Natural killer cell (primary cell): ENCODE measurements around the gene GPR35. TPM values are rescaled to one million over a fixed set of nuclear protein-coding genes. Genes with fewer than 3 reads are reported as not detected.

Experiments used
- ATAC-seq, 3 donors: fragments of 150-1000 bp in 2 of 3; fragments of 200-7000 bp in 1 of 3; cut with Tn5 transposase; 1 replicate in 1 of 3; 2 replicates in 2 of 3; pipeline ENCODE4 v1.10.0; 2021; ENCODE audit warnings: mild to moderate bottlenecking in 2 of 3, moderate library complexity in 2 of 3
- DNase-seq, 2 donors: peaks; one replicate each; pipeline versions ENCODE4 v3.0.0 to v3.0.0-alpha.2; 2013 to 2021; ENCODE audit warnings: mixed read lengths in 1 of 2
- H3K27ac ChIP-seq: one replicate; pipeline ENCODE4 v1.5.1; 2013; ENCODE audit warnings: mild to moderate bottlenecking, low read length
- H3K27me3 ChIP-seq: one replicate; pipeline ENCODE4 v1.6.1; 2013; ENCODE audit warnings: low read length; ENCODE audit not compliant: control insufficient read depth, insufficient read depth
- H3K36me3 ChIP-seq: one replicate; pipeline ENCODE4 v1.6.1; 2013; ENCODE audit warnings: low read length; ENCODE audit not compliant: control insufficient read depth, insufficient read depth
- H3K4me1 ChIP-seq: one replicate; pipeline ENCODE4 v1.6.1; 2013; ENCODE audit warnings: low read length; ENCODE audit not compliant: control insufficient read depth, insufficient read depth
- H3K4me3 ChIP-seq: one replicate; pipeline ENCODE4 v1.5.1; 2013; ENCODE audit warnings: low read length
- H3K9me3 ChIP-seq: one replicate; pipeline ENCODE4 v1.6.1; 2013; ENCODE audit warnings: low read length; ENCODE audit not compliant: control insufficient read depth, insufficient read depth
- H3K27ac Mint-ChIP-seq, 2 donors: one replicate each; pipeline ENCODE4 v1.8.0; 2022; ENCODE audit warnings: mild to moderate bottlenecking in 2 of 2, mixed read lengths in 2 of 2, moderate library complexity in 1 of 2
- H3K27me3 Mint-ChIP-seq, 2 donors: one replicate each; pipeline ENCODE4 v1.8.0; 2022; ENCODE audit warnings: low read depth in 2 of 2, mixed read lengths in 2 of 2
- H3K36me3 Mint-ChIP-seq: one replicate; pipeline ENCODE4 v1.8.0; 2022; ENCODE audit warnings: mixed read lengths
- H3K4me1 Mint-ChIP-seq, 2 donors: one replicate each; pipeline ENCODE4 v1.8.0; 2022; ENCODE audit warnings: mixed read lengths in 2 of 2
- H3K4me3 Mint-ChIP-seq: one replicate; pipeline ENCODE4 v1.8.0; 2022; ENCODE audit warnings: mild to moderate bottlenecking, moderate library complexity, mixed read lengths
- H3K9me3 Mint-ChIP-seq, 2 donors: one replicate each; pipeline ENCODE4 v1.8.0; 2022; ENCODE audit warnings: mixed read lengths in 2 of 2
- WGBS: methylation state at CpG from one replicate; pipeline ENCODE4 v1.1.7; 2013; ENCODE audit warnings: missing lambda C conversion rate; ENCODE audit not compliant: insufficient coverage; 5-methylcytosine and 5-hydroxymethylcytosine counted together
- intact Hi-C: fragments of 100-400 bp; cut with micrococcal nuclease; formaldehyde crosslinking; loops from one replicate; pipeline ENCODE4 v1.14.2; 2022
- total RNA-seq, 4 donors: library from RNA; stranded (reverse); fragments of 120-200 nt in 1 of 4; gene quantifications; one replicate each; pipeline versions ENCODE4 v1.2.3 to v1.2.4, GENCODE V29; 2013 to 2022
- TF ChIP-seq, protein P1 (sequence below): fragments of 200-600 bp; IDR thresholded peaks from one replicate; pipeline ENCODE4 v1.8.0; 2022; ENCODE audit warnings: antibody characterized with exemption

The GPR35 gene
- total RNA-seq, 3 donors from 2014 or later (not counting 1 experiment from before 2014, with no cell fraction given), result 10.6 to 19.7 (median 15.7) TPM

DNA sequence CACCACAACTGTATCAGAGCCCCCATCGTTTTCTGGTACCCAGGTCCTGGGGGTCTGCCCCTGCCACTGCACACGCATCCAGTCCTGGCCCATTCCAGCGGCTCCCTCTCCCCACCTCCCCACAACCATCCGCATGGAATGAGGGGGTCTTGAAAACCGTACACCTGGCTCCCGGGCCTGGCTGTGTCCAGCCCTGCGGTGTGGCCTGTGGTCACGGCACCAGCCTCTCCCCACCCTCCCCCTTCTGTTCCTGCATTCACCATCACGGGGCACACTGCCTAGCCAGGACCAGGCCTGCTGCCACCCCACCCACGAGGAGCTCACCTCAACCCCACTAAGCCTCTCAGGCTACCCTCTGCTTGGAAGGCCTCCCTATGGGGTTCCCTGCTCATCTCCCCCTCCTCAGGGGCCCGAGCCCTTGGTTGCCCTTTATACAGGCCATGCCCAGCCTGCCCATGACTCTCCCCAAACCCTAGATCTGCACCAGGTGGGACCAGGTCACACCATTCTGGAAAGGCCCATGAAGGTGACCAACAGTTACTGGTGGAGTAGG lies 11.4 kb downstream of the GPR35 start:
- DNase-seq, result peak in 1 of 2 donors; percentile 8
- H3K9me3 ChIP-seq, result peaks cover 8% of the 10 kb centered on the region
- Mint-ChIP-seq H3K27me3 (no peaks in the 10 kb centered on the region), H3K4me1 (peaks cover 0 to 6% of the 10 kb centered on the region in 2 donors), H3K36me3 (no peaks in the 10 kb centered on the region), H3K27ac (no peak overlapping the region), H3K9me3 (peaks cover 2 to 3% of the 10 kb centered on the region in 2 donors), H3K4me3 (no peak overlapping the region)
- H3K36me3 ChIP-seq, result no peaks in the 10 kb centered on the region
- no peaks in the 10 kb centered on the region for H3K4me1 ChIP-seq
- TF ChIP-seq, protein P1, sequence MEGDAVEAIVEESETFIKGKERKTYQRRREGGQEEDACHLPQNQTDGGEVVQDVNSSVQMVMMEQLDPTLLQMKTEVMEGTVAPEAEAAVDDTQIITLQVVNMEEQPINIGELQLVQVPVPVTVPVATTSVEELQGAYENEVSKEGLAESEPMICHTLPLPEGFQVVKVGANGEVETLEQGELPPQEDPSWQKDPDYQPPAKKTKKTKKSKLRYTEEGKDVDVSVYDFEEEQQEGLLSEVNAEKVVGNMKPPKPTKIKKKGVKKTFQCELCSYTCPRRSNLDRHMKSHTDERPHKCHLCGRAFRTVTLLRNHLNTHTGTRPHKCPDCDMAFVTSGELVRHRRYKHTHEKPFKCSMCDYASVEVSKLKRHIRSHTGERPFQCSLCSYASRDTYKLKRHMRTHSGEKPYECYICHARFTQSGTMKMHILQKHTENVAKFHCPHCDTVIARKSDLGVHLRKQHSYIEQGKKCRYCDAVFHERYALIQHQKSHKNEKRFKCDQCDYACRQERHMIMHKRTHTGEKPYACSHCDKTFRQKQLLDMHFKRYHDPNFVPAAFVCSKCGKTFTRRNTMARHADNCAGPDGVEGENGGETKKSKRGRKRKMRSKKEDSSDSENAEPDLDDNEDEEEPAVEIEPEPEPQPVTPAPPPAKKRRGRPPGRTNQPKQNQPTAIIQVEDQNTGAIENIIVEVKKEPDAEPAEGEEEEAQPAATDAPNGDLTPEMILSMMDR, result no peak
- no peak overlapping the region for H3K27ac ChIP-seq
- no peak for ATAC-seq
- WGBS, result 88% methylated on average over 11 of the region's 11 CpGs
- no peaks in the 10 kb centered on the region for H3K27me3 ChIP-seq
- H3K4me3 ChIP-seq, result no peak overlapping the region
- intact Hi-C loops, result no loop called here

DNA sequence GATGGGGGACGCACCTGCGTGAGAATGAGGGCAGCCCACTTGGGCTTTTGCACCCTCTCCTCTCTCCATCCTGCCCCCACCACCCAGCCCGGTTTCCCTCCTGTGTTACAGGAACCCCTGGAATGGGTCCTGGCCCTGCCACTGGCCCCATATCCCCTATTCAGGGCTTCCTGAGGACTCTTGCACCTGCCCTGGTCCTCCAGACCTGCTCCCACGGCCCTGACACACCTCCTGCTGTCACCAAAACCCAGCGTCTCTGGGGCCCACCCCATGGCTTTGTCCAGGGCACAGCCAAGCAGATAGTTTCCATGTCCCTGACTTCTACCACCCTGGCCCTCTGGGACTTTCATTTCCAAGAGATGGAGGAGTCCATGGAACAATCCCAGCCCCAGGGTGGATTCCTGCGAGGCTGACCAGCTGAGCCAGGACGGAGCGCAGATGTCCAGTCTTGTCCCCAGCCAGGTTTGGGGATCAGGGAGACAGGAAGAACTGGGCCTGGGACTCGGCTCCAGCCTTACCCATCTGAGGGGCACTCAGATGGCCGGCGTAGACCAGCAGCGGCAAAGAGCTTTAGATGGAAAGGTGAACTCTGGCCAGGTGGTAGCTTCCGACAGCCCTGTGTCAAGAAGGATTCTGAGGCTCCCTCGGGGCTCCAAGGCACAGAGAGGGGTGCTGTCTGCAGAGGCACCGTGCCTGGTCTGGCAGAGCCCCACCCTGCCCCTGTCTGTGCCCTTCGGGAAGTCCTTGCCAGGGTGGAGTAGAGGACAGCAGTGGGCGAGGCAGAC lies 12.0 kb downstream of the GPR35 start:
- no peak overlapping the region for H3K27ac Mint-ChIP-seq
- no peaks in the 10 kb centered on the region for H3K36me3 ChIP-seq
- no peak overlapping the region for H3K27ac ChIP-seq
- no peak overlapping the region for H3K4me3 ChIP-seq
- H3K27me3 ChIP-seq, result no peaks in the 10 kb centered on the region
- DNase-seq (peak in 1 of 2 donors; percentile 9), ATAC-seq (no peak)
- intact Hi-C loops, result no loop called here
- H3K27me3 Mint-ChIP-seq, result no peaks in the 10 kb centered on the region
- no peak overlapping the region for H3K4me3 Mint-ChIP-seq
- WGBS, result 86% methylated on average over 16 of the region's 17 CpGs
- TF ChIP-seq, protein P1, result no peak
- H3K9me3 ChIP-seq, result peaks cover 8% of the 10 kb centered on the region
- no peaks in the 10 kb centered on the region for H3K4me1 ChIP-seq
- no peaks in the 10 kb centered on the region for H3K36me3 Mint-ChIP-seq
- H3K4me1 Mint-ChIP-seq, result peaks cover 0 to 6% of the 10 kb centered on the region in 2 donors
- peaks cover 2 to 3% of the 10 kb centered on the region in 2 donors for H3K9me3 Mint-ChIP-seq

- peak overlapping the region in 1 of 2 donors; percentile 27 for H3K27ac Mint-ChIP-seq
- H3K9me3 Mint-ChIP-seq, result peaks cover 2 to 3% of the 10 kb centered on the region in 2 donors
Observed at GRCh38 chr2:240637901-240638345, 12.6 kb downstream of the GPR35 start.

More at GRCh38 chr2:240637901-240638345, 12.6 kb downstream of the GPR35 start:
- H3K36me3 Mint-ChIP-seq, result no peaks in the 10 kb centered on the region
- peaks cover 8% of the 10 kb centered on the region for H3K9me3 ChIP-seq
- H3K4me3 ChIP-seq, result no peak overlapping the region
- DNase-seq (no peak), ATAC-seq (no peak)
- H3K4me1 ChIP-seq, result no peaks in the 10 kb centered on the region
- WGBS, result 80% methylated on average over 8 of the region's 8 CpGs
- no peaks in the 10 kb centered on the region for H3K36me3 ChIP-seq
- H3K27me3 Mint-ChIP-seq, result no peaks in the 10 kb centered on the region
- H3K4me1 Mint-ChIP-seq, result peaks cover 0 to 6% of the 10 kb centered on the region in 2 donors
- intact Hi-C loops, result no loop called here
- no peak overlapping the region for H3K27ac ChIP-seq
- TF ChIP-seq, protein P1, result no peak
- no peak overlapping the region for H3K4me3 Mint-ChIP-seq
- H3K27me3 ChIP-seq, result no peaks in the 10 kb centered on the region
